Measurements from ENCODE around the gene MIF4GD.

DNA sequence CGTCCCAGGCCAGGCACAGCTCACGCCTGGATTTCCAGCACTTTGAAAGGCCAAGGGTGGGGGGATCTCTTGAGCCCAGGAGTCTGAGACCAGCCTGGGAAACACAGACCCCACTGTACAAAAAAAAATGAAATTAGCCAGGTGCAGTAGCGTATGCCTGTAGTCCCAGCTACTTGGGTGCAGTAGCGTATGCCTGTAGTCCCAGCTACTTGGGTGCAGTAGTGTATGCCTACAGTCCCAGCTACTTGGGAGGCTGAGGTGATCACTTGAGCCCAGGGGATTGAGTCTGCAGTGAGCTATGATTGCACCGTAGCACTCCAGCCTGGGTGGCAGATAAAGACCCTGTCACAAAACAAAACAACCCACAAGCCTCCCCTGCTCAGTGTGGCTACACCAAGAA lies 45.2 kb upstream of the MIF4GD start:
- TF ChIP-seq CTCF (conservative IDR thresholded peaks at IDR 0.05), result no peak
- no peak for TF ChIP-seq ZFX (IDR thresholded peaks at IDR 0.05)

Data from C4-2B (cell line).